NOMO-1 treated with DMSO at 0.1 percent for 48 hours (cell line): ENCODE results near the gene SPAG7.

Source experiments
- DNase-seq: peaks from one replicate; lab custom pipeline; 2025; ENCODE audit not compliant: unreplicated experiment; lab: John Stamatoyannopoulos, UW

The SPAG7 gene

DNA sequence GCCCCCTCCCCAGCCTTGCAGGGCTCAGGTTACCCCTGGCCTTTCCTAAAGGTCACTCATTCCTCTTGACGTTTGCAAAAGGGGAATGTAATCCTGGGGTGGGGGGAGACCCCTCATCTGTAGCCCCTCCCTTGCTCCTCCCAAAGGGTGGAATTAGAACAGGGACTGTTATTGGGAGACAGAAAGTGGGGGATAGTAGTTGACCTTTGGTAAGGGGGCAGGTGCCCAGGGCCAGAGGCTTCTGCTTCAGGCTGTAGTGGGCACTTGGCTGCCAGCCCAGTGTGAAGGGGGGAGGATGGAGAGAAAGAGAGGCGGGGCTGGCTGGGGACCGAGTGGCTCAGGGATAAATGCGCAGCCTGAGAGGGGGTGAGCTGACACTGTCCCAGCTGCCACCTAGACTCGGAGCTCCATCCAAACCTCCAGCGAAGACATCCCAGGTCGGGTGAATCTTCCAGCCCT is 16.8 kb downstream of the SPAG7 start, which contains the start of gene ENO3:
TSS of gene ENO3 (plus strand) at position 374 of the 459 bp plus-strand sequence. CDS start 711 bp downstream, outside the sequence.
- no peak for DNase-seq

DNA sequence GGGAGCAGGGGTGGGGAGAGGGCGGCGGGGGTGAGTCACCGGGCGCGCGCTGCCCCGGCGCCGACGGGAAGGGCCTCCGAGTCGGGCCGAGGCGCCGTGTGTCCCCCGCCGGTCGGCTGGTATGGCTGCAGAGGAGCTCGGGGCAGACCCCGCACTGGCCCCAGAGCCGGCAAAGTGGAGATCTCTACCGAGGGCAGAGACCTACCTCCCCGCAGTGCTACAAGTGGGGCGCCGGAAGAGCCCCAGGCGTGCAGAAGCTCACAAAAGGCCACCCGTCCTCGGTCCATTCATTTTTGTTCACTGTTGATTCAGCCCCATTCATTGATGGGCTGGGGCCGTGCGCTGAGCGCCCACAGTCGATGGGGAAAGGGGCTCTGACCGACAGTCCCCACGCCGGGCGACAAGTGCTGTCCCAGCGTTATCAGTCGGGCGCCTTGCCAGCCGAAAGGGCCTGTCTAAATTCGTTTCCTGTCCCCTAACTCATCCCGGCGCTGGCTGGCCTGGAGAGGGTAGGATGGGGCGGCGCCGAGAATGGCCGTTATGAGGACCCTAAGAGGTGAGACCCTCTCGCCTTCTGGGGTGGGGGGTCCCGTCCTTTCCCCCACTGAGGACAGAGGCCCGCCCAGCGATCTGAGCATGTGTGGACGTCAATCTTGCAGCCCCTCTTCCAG is 17.4 kb downstream of the SPAG7 start:
- no peak for DNase-seq

- peak; percentile 62 for DNase-seq
These were observed 18.1 kb downstream of the SPAG7 start for GRCh38 chr17:4949321-4950074.

DNA sequence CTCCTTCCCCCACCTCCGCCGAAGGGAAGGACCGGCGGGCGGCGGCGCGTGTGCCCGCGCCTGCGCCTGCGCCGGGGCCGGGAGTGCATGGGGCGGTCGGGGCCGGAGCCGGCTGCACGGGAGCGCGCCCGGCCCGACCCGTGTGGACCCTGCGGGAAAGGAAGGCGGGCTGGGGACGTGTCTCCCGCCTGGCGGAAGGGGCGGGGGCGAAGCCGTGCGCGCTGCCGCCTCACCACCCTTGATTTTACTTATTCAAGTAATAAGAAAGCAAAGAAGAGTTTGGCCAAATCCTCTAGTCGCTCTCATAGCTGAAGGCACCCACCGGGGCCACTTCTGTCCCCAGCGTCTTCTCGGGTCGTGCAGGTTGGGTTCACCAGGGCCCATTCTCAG is 18.7 kb downstream of the SPAG7 start:
- DNase-seq: peak; percentile 89

GRCh38 chr17:4948166-4948930 is 19.3 kb downstream of the SPAG7 start, which contains the start of gene PFN1:
TSS of gene PFN1 (minus strand) at chr17:4948530. CDS start at chr17:4948394, 136 bp downstream.
- peak; percentile 95 for DNase-seq

DNA sequence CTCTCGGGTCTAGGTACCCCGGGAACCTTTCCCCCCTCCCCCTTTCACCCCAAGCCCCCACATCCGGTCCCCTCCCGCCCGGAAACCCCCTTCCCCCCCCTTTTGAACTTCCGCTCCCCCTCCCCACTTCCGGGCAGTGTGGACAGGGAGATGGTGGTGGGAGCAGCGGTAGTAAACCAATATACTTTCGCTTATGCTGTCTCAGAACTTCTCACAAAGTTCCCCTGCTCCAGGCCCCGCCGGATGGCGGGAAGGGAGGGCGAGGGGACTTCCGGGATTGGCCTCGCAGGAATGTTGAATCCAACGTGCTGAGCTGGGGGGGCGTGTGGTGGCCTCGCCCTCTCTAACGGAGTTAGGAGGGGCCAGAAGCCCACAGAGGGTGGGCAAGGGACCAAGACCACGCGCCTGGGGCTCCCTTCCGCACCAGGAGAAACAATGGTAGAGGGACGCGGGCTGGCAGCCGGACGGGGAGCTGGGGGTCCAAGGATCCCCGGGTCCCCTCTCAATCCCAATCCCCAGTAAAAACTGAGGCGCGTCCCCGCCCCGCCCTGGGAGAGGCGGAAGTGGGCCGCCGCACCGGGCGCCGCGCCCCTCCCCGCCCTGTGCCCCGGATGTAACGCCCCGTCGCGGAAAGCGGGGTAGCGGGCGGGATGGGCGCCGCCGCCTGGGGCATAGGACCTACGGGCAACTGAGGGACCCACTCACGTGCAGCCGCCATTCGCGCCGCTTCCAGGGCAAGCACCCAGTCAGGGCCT is 20.0 kb downstream of the SPAG7 start:
- peak; percentile 33 for DNase-seq

DNA sequence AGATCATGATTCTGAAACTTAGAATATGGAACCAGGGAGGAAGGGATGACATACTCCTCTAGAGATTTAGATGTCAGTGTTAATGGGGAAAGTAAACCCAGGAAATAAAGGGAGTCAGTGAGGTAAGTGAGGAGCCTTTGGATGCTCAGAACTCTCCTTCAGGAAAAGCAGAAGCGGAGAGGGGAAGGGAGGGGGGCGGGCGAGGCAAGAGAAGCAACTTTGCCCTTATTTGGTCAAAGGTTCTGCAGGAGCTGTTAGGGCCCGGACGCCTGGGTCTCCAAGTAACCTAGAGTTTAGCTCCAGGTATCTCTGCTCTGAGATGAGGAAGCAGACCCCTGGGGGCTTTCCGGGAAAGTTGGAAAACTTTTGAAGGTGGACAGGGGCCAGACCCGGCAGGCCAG is 20.6 kb downstream of the SPAG7 start:
- peak; percentile 37 for DNase-seq

DNA sequence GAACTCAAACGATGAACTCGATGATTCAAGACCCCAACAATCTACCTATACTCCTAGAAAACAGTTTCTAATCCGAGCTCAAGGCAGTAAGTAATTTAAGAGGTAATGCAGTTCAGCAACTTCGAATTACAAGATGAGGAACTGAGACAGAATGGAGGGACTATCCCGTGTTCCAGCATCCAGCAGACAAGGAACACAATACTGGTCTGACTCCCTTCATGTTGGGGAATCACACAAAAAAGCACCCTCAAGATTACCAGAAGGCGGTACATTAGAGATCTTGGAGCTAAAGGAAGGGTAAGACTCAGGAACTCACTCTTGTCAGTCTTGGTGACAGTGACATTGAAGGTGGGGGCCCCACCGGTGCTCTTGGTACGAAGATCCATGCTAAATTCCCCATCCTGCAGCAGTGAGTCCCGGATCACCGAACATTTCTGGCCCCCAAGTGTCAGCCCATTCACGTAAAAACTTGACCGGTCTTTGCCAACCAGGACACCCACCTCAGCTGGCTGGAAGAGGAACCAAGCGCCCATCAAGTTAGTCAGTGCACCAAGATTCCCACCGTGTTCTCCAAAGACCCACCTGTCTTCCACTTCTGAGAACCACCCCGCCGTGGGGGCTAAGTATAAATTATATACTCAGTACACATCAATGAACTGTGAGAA is 21.2 kb downstream of the SPAG7 start:
- no peak for DNase-seq

GRCh38 chr17:4945944-4946280 is 21.7 kb downstream of the SPAG7 start:
- no peak for DNase-seq

DNA sequence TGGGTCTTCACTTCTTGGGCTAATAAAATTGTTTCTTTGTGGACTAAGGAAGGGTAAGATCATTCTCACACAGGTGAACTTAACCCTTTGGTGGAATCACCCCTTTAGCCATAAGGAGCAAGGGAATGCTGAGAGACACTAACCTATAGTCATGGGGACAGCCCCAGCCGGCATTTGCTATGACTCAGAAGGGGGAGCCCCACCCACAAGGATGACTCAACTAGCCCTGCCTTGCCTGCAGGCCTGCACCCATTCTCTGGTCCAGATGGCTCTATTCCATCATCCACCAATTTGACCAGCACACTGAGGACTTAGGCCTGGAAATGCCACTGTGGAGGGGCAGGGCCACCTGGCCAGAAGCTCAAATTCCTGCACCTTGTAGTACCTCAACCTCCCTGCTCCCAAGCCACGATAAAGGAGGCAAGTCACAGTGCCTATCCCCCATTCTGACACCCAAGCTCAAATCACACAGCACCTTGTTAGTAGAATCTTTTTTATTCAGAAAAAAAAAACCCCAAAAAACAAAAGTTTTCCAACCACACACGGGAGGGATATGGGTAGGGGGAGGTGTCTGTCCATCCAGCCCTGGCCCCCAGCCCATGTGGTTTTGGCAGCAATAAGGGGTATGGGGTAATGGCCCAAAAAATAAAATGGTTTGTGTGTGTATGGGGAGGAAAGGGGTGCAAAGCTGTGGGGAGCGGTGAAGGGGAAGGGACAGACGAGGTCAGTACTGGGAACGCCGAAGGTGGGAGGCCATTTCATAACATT is 22.3 kb downstream of the SPAG7 start:
- DNase-seq: peak; percentile 75

- no peak for DNase-seq
These were observed 23.0 kb downstream of the SPAG7 start for GRCh38 chr17:4944554-4945175.

GRCh38 chr17:4944163-4944553 is 23.5 kb downstream of the SPAG7 start:
- peak; percentile 84 for DNase-seq

DNA sequence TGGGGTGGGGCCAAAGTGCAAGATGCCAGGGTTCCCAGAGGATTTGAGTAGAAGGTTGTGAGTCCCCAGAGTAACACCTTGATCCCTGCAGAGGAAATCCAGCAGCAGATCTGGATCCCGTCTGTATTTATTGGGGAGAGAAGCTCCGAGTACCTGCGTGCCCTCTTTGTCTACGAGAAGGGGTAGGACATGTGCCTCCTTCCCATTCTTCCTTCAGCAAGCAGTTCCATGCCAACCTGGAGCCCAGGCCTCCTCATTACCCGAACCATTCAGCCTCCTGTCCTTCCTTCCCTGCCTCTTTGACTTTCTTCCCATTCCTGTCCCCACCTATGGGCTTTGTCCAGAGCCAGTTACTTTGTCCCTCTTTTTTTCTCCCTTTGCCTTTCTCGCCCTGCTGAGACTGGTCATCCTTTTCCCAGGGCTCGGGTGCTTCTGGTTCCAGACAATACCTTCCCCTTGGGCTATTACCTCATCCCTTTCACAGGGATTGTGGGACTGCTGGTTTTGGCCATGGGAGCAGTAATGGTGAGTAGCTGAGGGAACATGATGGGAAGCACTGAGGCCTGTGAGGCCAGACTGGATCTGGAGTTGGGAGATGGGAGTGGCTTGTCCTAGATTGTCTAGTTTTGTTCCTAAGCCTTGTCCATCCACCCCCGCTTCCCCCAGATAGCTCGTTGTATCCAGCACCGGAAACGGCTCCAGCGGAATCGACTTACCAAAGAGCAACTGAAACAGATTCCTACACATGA is 24.7 kb downstream of the SPAG7 start:
- no peak for DNase-seq

GRCh38 chr17:4941319-4941610 is 26.4 kb downstream of the SPAG7 start:
- DNase-seq: no peak

DNA sequence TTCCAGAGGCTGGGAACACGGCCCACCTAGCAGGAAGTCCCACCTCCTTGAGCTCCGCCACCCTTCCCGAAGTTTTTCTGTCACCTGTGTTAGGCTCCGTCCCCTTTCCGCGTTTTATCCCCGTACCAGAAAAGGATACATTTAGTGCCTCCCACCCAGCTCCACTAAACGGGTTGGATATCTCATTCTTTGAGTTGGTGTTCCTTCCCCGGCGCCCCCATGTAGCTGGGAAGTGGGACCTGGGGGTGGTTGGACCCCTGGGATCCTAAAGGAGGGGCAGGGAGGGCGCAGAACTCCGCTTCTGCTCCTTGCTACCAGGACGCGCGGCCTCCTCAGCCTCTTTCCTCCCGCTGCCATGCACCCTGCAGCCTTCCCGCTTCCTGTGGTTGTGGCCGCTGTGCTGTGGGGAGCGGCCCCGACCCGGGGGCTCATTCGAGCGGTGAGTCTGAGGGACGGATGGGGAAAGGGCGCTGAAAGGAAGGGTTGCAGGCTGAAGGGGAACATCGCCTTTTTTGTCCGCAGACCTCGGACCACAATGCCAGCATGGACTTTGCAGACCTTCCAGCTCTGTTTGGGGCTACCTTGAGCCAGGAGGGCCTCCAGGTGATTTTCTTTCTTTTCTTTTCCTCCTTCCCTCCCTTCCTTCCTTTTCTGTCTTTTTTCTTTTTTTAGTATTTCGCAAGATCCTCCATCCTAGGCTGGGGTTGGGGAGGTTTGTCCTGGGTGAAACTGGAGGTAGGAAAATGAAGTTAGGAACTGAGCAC is 26.9 kb downstream of the SPAG7 start:
- DNase-seq: no peak

GRCh38 chr17:4939796-4940554 is 27.6 kb downstream of the SPAG7 start, which contains the start of the genes RNF167 and SLC25A11:
TSS of gene RNF167 (plus strand) at chr17:4940268. CDS start at chr17:4940910, 642 bp downstream.
TSS of gene SLC25A11 (minus strand) at chr17:4940046. CDS start at chr17:4939910, 136 bp downstream.
- peak; percentile 100 for DNase-seq

- DNase-seq: no peak
These were observed 28.1 kb downstream of the SPAG7 start for GRCh38 chr17:4939546-4939795.
